A549 treated with Hydrocortisone at 1 μM for 4 hours (cell line): Measurements from ENCODE around the gene KIR2DL4. TPM values are rescaled to one million over a fixed set of nuclear protein-coding genes. Genes with fewer than 3 reads are reported as not detected.

Experiments
- total RNA-seq: library from RNA; stranded (reverse); fragments of 200-300 nt; extraction: Qiagen RNA extraction; gene quantifications from 5 replicates; pipeline ENCODE4 v1.2.3, GENCODE V29; 2022

The KIR2DL4 gene
- total RNA-seq: not detected in 5 replicates

GRCh38 chr19:54803410-54803809 lies at the start of gene KIR2DL4:
Gene KIR2DL4, plus strand, starts transcription at chr19:54803610. Its CDS starts 42 bp downstream, at chr19:54803652.

GRCh38 chr19:54769646-54770045 lies 33.8 kb upstream of the KIR2DL4 start, which contains the start of gene KIR2DL1:
Gene KIR2DL1, plus strand, starts transcription at chr19:54769793. Its CDS starts 58 bp downstream, at chr19:54769851.

GRCh38 chr19:54816251-54816650 lies 12.8 kb downstream of the KIR2DL4 start, which contains the start of gene KIR3DL1:
Gene KIR3DL1, plus strand, starts transcription at chr19:54816468.

GRCh38 chr19:54832496-54832895 lies 29.1 kb downstream of the KIR2DL4 start, which contains the start of gene KIR2DS4:
Gene KIR2DS4, plus strand, starts transcription at chr19:54832676.

GRCh38 chr19:54850061-54850640 lies 46.7 kb downstream of the KIR2DL4 start, which contains the start of gene KIR3DL2:
Gene KIR3DL2, plus strand, starts transcription at chr19:54850443. Its CDS starts 33 bp downstream, at chr19:54850476.

Other genes with a start within 250 kb of the KIR2DL4 start
- 0.03 TPM in 1 of 5 replicates, not detected in the others for gene LILRA2, start 229.8 kb upstream of the KIR2DL4 start, total RNA-seq
- not detected in 5 replicates for gene LILRA1, start 210.0 kb upstream of the KIR2DL4 start, total RNA-seq
- 0.02 TPM in 1 of 5 replicates, not detected in the others for gene LILRB1, start 173.1 kb upstream of the KIR2DL4 start, total RNA-seq
- not detected in 5 replicates for gene LILRB4, start 140.6 kb upstream of the KIR2DL4 start, total RNA-seq
- not detected in 5 replicates for gene KIR3DL3, start 79.2 kb upstream of the KIR2DL4 start, total RNA-seq
- gene KIR2DL3, start 65.1 kb upstream of the KIR2DL4 start, total RNA-seq: not detected in 5 replicates
- gene KIR2DL1, start 33.8 kb upstream of the KIR2DL4 start, total RNA-seq: 0.05 TPM in 1 of 5 replicates, not detected in the others
- gene KIR3DL1, start 12.9 kb downstream of the KIR2DL4 start, total RNA-seq: not detected in 5 replicates
- not detected in 5 replicates for gene KIR2DS4, start 29.1 kb downstream of the KIR2DL4 start, total RNA-seq
- 0.06 TPM in 1 of 5 replicates, not detected in the others for gene KIR3DL2, start 46.8 kb downstream of the KIR2DL4 start, total RNA-seq
- gene FCAR, start 70.6 kb downstream of the KIR2DL4 start, total RNA-seq: not detected in 5 replicates
- not detected in 5 replicates for gene NCR1, start 102.5 kb downstream of the KIR2DL4 start, total RNA-seq
- gene NLRP7, start 143.9 kb downstream of the KIR2DL4 start, total RNA-seq: 0.05 to 0.08 TPM in 2 of 5 replicates, not detected in the others
- gene NLRP2, start 162.8 kb downstream of the KIR2DL4 start, total RNA-seq: 22.4 to 29.0 TPM (median 25.9 TPM) in 5 replicates
- 0.08 to 0.21 TPM (median 0.16 TPM) in 5 replicates for gene GP6, start 234.7 kb downstream of the KIR2DL4 start, total RNA-seq